Ovary (tissue), 9 donors: ENCODE results near the gene EIF1B. TPM values are rescaled to one million over a fixed set of nuclear protein-coding genes. Genes with fewer than 3 reads are reported as not detected.
"Not testable (repeated sequence)": the region's sequence is repeated elsewhere in the genome, so short reads cannot be mapped to it uniquely, and the experiment has no call there.

Experiments used
- DNase-seq, 5 donors: peaks; one replicate each; pipeline ENCODE4 v3.0.0-alpha.2; 2019 to 2020
- H3K27ac ChIP-seq, 2 donors: fragments of 200-600 bp; one replicate each; pipeline versions ENCODE4 v1.5.1 to v1.8.0; 2019 to 2022
- H3K27me3 ChIP-seq: fragments of 200-600 bp; one replicate; pipeline ENCODE4 v1.8.0; 2022
- H3K36me3 ChIP-seq: fragments of 200-600 bp; sonication (generic); one replicate; pipeline ENCODE4 v1.5.1; 2019
- H3K4me1 ChIP-seq: one replicate; pipeline ENCODE4 v1.8.1; 2013; ENCODE audit warnings: mild to moderate bottlenecking, moderate library complexity; ENCODE audit not compliant: insufficient read depth
- H3K4me3 ChIP-seq: fragments of 200-600 bp; sonication (generic); one replicate; pipeline ENCODE4 v1.5.1; 2017
- H3K9me3 ChIP-seq, 2 donors: fragments of 200-600 bp in 1 of 2; sonication (generic) in 1 of 2; one replicate each; pipeline versions ENCODE4 v1.5.1 to v1.8.1; 2013 to 2019; ENCODE audit warnings: mild to moderate bottlenecking in 1 of 2, moderate library complexity in 1 of 2
- CTCF ChIP-seq, 3 donors: fragments of 450-650 bp in 2 of 3; fragments of 200-600 bp in 1 of 3; IDR thresholded peaks; one replicate each; pipeline versions ENCODE4 v1.5.1 to v1.8.0; 2016 to 2022; ENCODE audit warnings: antibody characterized with exemption in 3 of 3, mild to moderate bottlenecking in 1 of 3
- EP300 ChIP-seq: sonication (generic); formaldehyde crosslinking; IDR thresholded peaks from one replicate; pipeline ENCODE4 v1.6.1; 2017; ENCODE audit warnings: antibody characterized with exemption
- POLR2A ChIP-seq: fragments of 450-650 bp; IDR thresholded peaks from one replicate; pipeline ENCODE4 v1.6.1; 2017; ENCODE audit warnings: antibody characterized with exemption, mild to moderate bottlenecking, moderate library complexity
- WGBS, 3 donors: extraction: QIAGEN DNeasy Blood & Tissue Kit in 1 of 3; methylation state at CpG; one replicate each; pipeline versions ENCODE4 v1.1.5 to v1.1.7; 2013 to 2017; 5-methylcytosine and 5-hydroxymethylcytosine counted together
- intact Hi-C, 4 donors: fragments of 100-400 bp; cut with DNase I; formaldehyde crosslinking; loops; one replicate each; pipeline versions ENCODE4 v1.11.0 to v1.15.1; 2022 to 2023
- polyA plus RNA-seq, 2 donors: library from polyadenylated mRNA; stranded (reverse); fragments of 200-250 nt in 1 of 2; fragments of 350-450 nt in 1 of 2; fragmentation: Illumina TruSeq in 1 of 2; extraction: RNeasy Lipid Tissue Mini Kit (QIAGEN cat#74804) in 1 of 2; gene quantifications; one replicate each; pipeline ENCODE4 v1.2.3, GENCODE V29; 2013 to 2014
- total RNA-seq, 7 donors: library from RNA; depleted of rRNA in 2 of 7; stranded (reverse); fragments of >200 nt in 2 of 7; fragmentation: NEBNext Ultra II Directional in 3 of 7; extraction: Animal tissue kit (Norgen Biotek cat#: 25700) in 3 of 7; gene quantifications; one replicate each; pipeline versions ENCODE4 v1.1.0 to v1.2.4, GENCODE V29; 2016 to 2023
- donor health status: DM: no; HTN: no; CAD: no; lungs with moderate emphysema.
- donor health status: DM: no; HTN: no; CAD: no.
- donor health status: Bipolar disorder and iron deficiency.
- donor health status: DM: yes; HTN: yes; CAD: no.
- donor health status: DM: no; HTN: no; CAD: no.
- donor health status: DM: yes; HTN: yes; CAD: no.

The EIF1B gene
- total and polyA plus RNA-seq, 9 donors = 30.4 to 156 (median 82.1) TPM

GRCh38 chr3:40267937-40268724 lies 41.4 kb upstream of the EIF1B start:
- TF ChIP-seq EP300 (no peak), POLR2A (no peak), CTCF (IDR thresholded peaks at IDR 0.05) (no peak)
- Histone ChIP-seq H3K27me3 (no peaks in the 10 kb centered on the region), H3K4me3 (no peak overlapping the region), H3K9me3 (no peaks in the 10 kb centered on the region), H3K36me3 (no peaks in the 10 kb centered on the region), H3K4me1 (no peaks in the 10 kb centered on the region), H3K27ac (no peak overlapping the region)
- intact Hi-C loops = loop anchor here in 1 of 4 donors (5.0 kb wide), 1 partner anchor 1776 kb away; no protein-coding TSS in a partner anchor
- no peak for DNase-seq
- 46 to 52% (median 49%) methylated on average over 4 of the region's 4 CpGs for WGBS, 3 donors

GRCh38 chr3:40268802-40269524 lies 40.5 kb upstream of the EIF1B start:
- Histone ChIP-seq H3K4me3 (no peak overlapping the region), H3K36me3 (no peaks in the 10 kb centered on the region), H3K27ac (no peak overlapping the region), H3K9me3 (no peaks in the 10 kb centered on the region), H3K4me1 (no peaks in the 10 kb centered on the region), H3K27me3 (no peaks in the 10 kb centered on the region)
- DNase-seq = no peak
- WGBS, 3 donors = 91 to 98% (median 92%) methylated on average over 2 of the region's 2 CpGs
- no peak for TF ChIP-seq EP300
- TF ChIP-seq CTCF (IDR thresholded peaks at IDR 0.05) = no peak
- no peak for TF ChIP-seq POLR2A
- intact Hi-C loops = loop anchor here in 1 of 4 donors (5.0 kb wide), 1 partner anchor 1777 kb away; no protein-coding TSS in a partner anchor

GRCh38 chr3:40278791-40279190 lies 30.7 kb upstream of the EIF1B start:
- H3K4me1 ChIP-seq = no peaks in the 10 kb centered on the region
- no peak overlapping the region for H3K4me3 ChIP-seq
- intact Hi-C loops = no loop called here
- H3K36me3 ChIP-seq = no peaks in the 10 kb centered on the region
- no peaks in the 10 kb centered on the region for H3K27me3 ChIP-seq
- WGBS, 3 donors = 0 to 3% (median 0%) methylated on average over 1 of the region's 1 CpG
- no peaks in the 10 kb centered on the region for H3K9me3 ChIP-seq
- DNase-seq = no peak
- H3K27ac ChIP-seq = no peak overlapping the region
- TF ChIP-seq POLR2A (no peak), CTCF (IDR thresholded peaks at IDR 0.05) (no peak), EP300 (no peak)

GRCh38 chr3:40281995-40282394 lies 27.5 kb upstream of the EIF1B start:
- DNase-seq = no peak
- intact Hi-C loops = no loop called here
- Histone ChIP-seq H3K36me3 (no peaks in the 10 kb centered on the region), H3K27ac (no peak overlapping the region), H3K27me3 (no peaks in the 10 kb centered on the region), H3K4me3 (no peak overlapping the region), H3K9me3 (no peaks in the 10 kb centered on the region), H3K4me1 (no peaks in the 10 kb centered on the region)
- 80 to 84% (median 81%) methylated on average over 2 of the region's 2 CpGs for WGBS, 3 donors
- TF ChIP-seq EP300 (no peak), POLR2A (no peak), CTCF (IDR thresholded peaks at IDR 0.05) (no peak)

- intact Hi-C loops = not testable (repeated sequence)
Measured at GRCh38 chr3:40283057-40283456, 26.4 kb upstream of the EIF1B start.

More at GRCh38 chr3:40283057-40283456, 26.4 kb upstream of the EIF1B start:
- 95 to 97% (median 96%) methylated on average over 5 of the region's 5 CpGs for WGBS, 3 donors
- H3K27me3 ChIP-seq, H3K4me1 ChIP-seq, H3K9me3 ChIP-seq, H3K36me3 ChIP-seq, H3K27ac ChIP-seq, H3K4me3 ChIP-seq, DNase-seq: not testable (repeated sequence)
